Panc1 (cell line): ENCODE measurements around the gene HBS1L.

Source experiments
- POLR2AphosphoS5 ChIP-seq: IDR thresholded peaks from 2 replicates; pipeline ENCODE4 v1.6.1; 2012; ENCODE audit warnings: mild to moderate bottlenecking, low read depth, low read length, moderate library complexity
- REST ChIP-seq, 2 experiments: IDR thresholded peaks; 2 replicates each; pipeline ENCODE4 v1.6.1; 2011 to 2012; ENCODE audit warnings: low read depth in 2 of 2, control low read depth in 1 of 2, low read length in 1 of 2, mild to moderate bottlenecking in 1 of 2, moderate library complexity in 1 of 2; ENCODE audit not compliant: insufficient read depth in 1 of 2
- TF ChIP-seq, protein P1 (sequence below): fragments of 450-650 bp; IDR thresholded peaks from 2 replicates; pipeline ENCODE4 v1.5.1; 2017; ENCODE audit warnings: mild to moderate bottlenecking

DNA sequence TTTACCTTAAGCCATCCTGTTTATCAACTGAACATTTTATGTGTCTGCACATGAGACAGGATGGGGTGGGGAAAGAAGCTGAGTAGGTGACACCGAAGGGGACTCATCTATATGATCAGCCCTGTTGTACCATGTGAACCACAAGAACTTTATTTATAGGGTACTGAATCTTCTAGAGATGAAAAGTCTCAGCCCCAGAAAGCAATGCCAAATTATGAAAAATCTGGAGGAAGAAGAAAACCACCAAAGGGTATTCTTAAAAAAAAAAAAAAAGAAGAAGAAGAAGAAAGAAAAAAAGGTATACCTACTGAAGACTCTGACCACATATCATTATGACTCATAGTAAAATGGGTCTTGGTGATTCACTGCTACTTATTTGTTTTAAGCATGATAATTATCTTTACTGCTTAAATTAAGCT lies 39.8 kb upstream of the HBS1L start:
- TF ChIP-seq, protein P1, sequence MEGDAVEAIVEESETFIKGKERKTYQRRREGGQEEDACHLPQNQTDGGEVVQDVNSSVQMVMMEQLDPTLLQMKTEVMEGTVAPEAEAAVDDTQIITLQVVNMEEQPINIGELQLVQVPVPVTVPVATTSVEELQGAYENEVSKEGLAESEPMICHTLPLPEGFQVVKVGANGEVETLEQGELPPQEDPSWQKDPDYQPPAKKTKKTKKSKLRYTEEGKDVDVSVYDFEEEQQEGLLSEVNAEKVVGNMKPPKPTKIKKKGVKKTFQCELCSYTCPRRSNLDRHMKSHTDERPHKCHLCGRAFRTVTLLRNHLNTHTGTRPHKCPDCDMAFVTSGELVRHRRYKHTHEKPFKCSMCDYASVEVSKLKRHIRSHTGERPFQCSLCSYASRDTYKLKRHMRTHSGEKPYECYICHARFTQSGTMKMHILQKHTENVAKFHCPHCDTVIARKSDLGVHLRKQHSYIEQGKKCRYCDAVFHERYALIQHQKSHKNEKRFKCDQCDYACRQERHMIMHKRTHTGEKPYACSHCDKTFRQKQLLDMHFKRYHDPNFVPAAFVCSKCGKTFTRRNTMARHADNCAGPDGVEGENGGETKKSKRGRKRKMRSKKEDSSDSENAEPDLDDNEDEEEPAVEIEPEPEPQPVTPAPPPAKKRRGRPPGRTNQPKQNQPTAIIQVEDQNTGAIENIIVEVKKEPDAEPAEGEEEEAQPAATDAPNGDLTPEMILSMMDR: no peak
- TF ChIP-seq POLR2AphosphoS5 (no peak), REST (IDR thresholded peaks at IDR 0.05; ENCODE audit: insufficient read depth in 1 of 2, low read depth in 2 of 2, low read length in 1 of 2) (no peak)
